ENCODE results near the gene FLNC. TPM values are rescaled to one million over a fixed set of nuclear protein-coding genes. Genes with fewer than 3 reads are reported as not detected.

Gene FLNC
- total and polyA plus RNA-seq, 2 of the 13 experiments (the other 11 are each of a cell fraction or from before 2014, with no cell fraction given) = 0.02 TPM; not detected in 1

DNA sequence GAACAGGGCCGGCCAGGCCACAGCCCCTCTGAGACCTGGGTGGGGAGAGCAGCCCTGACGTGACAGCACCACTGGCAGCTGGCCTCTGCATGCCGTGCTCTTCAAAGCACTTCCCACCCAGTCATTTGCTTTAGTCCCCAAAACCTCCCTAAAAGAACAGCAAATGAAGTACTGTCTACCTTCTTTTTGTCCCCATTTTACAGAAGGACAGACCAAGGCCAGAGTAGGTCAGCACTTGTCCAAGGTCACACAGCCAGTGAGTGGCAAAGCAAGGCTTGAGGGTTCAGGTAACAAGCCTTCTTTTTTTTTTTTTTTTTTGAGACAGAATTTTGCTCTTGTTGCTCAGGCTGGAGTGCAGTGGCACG lies 47.5 kb downstream of the FLNC start:
- H3K4me2 ChIP-seq (ENCODE audit: low read depth, low read length) = no peak overlapping the region
- no peaks in the 10 kb centered on the region for H3K9me3 ChIP-seq (ENCODE audit: low read length)
- no peak overlapping the region for H3K9ac ChIP-seq (ENCODE audit: insufficient read depth, low read depth, low read length)
- peaks cover 33% of the 10 kb centered on the region for H3K4me1 ChIP-seq (ENCODE audit: insufficient read depth, low read length)
- no peaks in the 10 kb centered on the region for H3K79me2 ChIP-seq (ENCODE audit: insufficient read depth, low read length)
- H3K27ac ChIP-seq (ENCODE audit: extremely low read length, insufficient read depth, low read length) = no peak overlapping the region
- ChIA-PET POLR2A (no interaction called here), CTCF (ENCODE audit: low intra/inter-chr PET ratio, low total read pairs) (no interaction called here)
- in situ Hi-C loops (cut with HindIII; ENCODE audit: extremely low pct_ligation_motif_present, low pct_unique_long_range_greater_than_20kb) (loop anchor here (25.0 kb wide), 1 partner anchor 440 kb away; no protein-coding TSS in a partner anchor), intact Hi-C loops (cut with micrococcal nuclease; ENCODE audit: unreplicated experiment) (loop anchor here (2.0 kb wide), 1 partner anchor 83 kb away; no protein-coding TSS in a partner anchor)
- no peak overlapping the region for H3K4me3 ChIP-seq (replicated peaks in 1 of 3; ENCODE audit: insufficient read depth in 1 of 3, low read depth in 2 of 3, low read length in 3 of 3)
- H3K27me3 ChIP-seq (ENCODE audit: control insufficient read depth in 1 of 2, insufficient read depth in 2 of 2, low read length in 2 of 2) = peaks cover 0 to 1% of the 10 kb centered on the region in 2 experiments; a peak in 1 of 5 replicates
- DNase-seq (ENCODE audit: low spot score) (no peak), ATAC-seq (no peak), FAIRE-seq (no peak)
- no TSS peak for BruUV-seq (replicated peaks)
- TF ChIP-seq ZNF781 (CRISPR knock-in tag; IDR thresholded peaks at IDR 0.05; ENCODE audit: borderline replicate concordance, not compliant biosample characterization) (no peak), ZNF629 (CRISPR knock-in tag; conservative IDR thresholded peaks at IDR 0.05) (peak; percentile 61; the same call in 1 of the 2 replicates), FOXO1 (CRISPR knock-in tag; IDR thresholded peaks at IDR 0.05) (no peak), CAMTA2 (CRISPR knock-in tag; IDR thresholded peaks at IDR 0.05; ENCODE audit: borderline replicate concordance) (no peak), KLF16 (CRISPR knock-in tag; IDR thresholded peaks at IDR 0.05) (no peak), ZNF3 (CRISPR knock-in tag; IDR thresholded peaks at IDR 0.05) (no peak)
- TF ChIP-seq, protein P1, sequence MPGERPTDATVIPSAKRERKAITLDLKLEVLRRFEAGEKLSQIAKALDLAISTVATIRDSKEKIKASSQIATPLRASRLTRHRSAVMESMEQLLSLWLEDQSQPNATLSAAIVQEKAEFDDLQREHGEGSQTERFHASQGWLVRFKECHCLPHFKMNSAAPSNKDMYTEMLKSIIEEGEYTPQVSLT (CRISPR knock-in tag; IDR thresholded peaks at IDR 0.05; ENCODE audit: borderline replicate concordance, low read depth) = no peak
- H3K36me3 ChIP-seq (replicated peaks in 1 of 2; ENCODE audit: control insufficient read depth in 1 of 2, insufficient read depth in 2 of 2, low read length in 2 of 2) = no peaks in the 10 kb centered on the region
- no peaks in the 10 kb centered on the region for H4K20me1 ChIP-seq (ENCODE audit: insufficient read depth, low read length)
- no peak overlapping the region for H2AFZ ChIP-seq (ENCODE audit: low read length)
- 62% methylated on average over 3 of the region's 4 CpGs for WGBS (ENCODE audit: low lambda C conversion rate)
